Measurements from ENCODE around the gene MXD3. TPM values are rescaled to one million over a fixed set of nuclear protein-coding genes. Genes with fewer than 3 reads are reported as not detected.
A peak's percentile ranks its signal among the peaks of the same experiment; 100 is the strongest.

Gene MXD3
- total and polyA plus RNA-seq, 2 donors (not counting 1 experiment from before 2014, with no cell fraction given): 11.5 to 14.8 TPM

DNA sequence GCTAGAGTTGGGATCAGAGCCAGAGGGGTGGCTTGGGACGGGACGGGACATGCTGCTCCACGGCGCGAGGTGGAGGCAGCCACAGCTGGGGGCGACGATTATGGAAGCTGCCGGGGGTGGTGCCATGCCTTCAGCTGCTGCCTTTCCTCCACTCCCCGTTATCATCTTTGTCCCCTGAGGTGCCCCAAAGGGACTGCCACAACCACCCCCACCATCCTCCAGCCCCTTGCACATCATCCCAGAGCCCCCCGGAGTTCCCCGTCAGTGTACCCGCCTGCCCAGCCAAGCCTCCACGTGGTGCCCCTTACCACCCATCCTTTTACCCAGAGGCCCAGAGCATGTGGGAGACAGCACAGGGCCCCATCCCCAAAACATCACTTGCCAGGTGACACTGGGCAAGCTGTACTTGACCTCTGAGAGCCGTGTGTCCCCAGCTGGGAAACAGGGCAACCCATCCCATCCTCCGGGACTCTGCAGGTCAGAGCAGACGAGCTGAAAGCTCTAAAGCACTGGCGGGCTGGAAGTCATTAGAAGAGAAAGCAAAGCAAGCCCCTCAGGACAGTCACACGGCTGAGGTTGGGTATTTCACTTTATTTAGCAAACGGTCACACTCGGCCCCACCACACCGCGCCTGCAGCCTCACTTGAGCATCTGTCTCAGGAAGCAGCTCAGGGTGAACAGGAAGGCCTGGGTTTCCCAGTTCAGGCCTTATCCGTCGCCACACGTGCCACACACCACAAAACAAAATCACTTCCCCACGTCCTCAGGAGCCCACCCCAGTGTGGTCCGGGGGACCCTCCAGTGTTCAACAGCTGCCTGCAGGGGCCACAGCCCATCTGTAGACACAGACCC is 19.5 kb upstream of the MXD3 start:
- peak overlapping the region; percentile 62 for H3K4me2 ChIP-seq (replicated peaks; ENCODE audit: low read depth, low read length, poor library complexity, severe bottlenecking)
- H3K4me1 ChIP-seq (ENCODE audit: control insufficient read depth in 2 of 2, insufficient read depth in 2 of 2, low read length in 2 of 2): peaks cover 16 to 25% of the 10 kb centered on the region in 2 donors
- peaks cover 25% of the 10 kb centered on the region for H3K4me1 Mint-ChIP-seq
- CTCF ChIA-PET: interaction anchor here (1.0 to 1.5 kb wide), 7 partner anchors 9 to 170 kb away, joined by 3 to 4 read pairs (median 3); no protein-coding TSS in a partner anchor
- peak overlapping the region; percentile 49 for H3K4me3 Mint-ChIP-seq
- no peak overlapping the region for H3K4me3 ChIP-seq (ENCODE audit: control extremely low read depth in 1 of 5, extremely low read depth in 1 of 5, insufficient read depth in 1 of 5, low read depth in 2 of 5, low read length in 4 of 5)
- H3K9me3 Mint-ChIP-seq (ENCODE audit: insufficient read depth): no peaks in the 10 kb centered on the region
- H3K79me2 ChIP-seq (ENCODE audit: control insufficient read depth, insufficient read depth, low read length): peaks cover 9% of the 10 kb centered on the region
- H4K20me1 ChIP-seq (ENCODE audit: control insufficient read depth, insufficient read depth, low read length, poor library complexity, severe bottlenecking): peaks cover 16% of the 10 kb centered on the region
- peak; percentile 50 for ATAC-seq (ENCODE audit: low read depth)
- no peaks in the 10 kb centered on the region for H3K9me3 ChIP-seq (ENCODE audit: control extremely low read depth in 1 of 3, control insufficient read depth in 2 of 3, insufficient read depth in 1 of 3, low read length in 2 of 3)
- peak overlapping the region; percentile 75 for H3K27ac Mint-ChIP-seq
- intact Hi-C loops (cut with micrococcal nuclease): no loop called here
- H3K27me3 ChIP-seq (replicated peaks in 1 of 4; ENCODE audit: control extremely low read depth in 1 of 4, control insufficient read depth in 3 of 4, insufficient read depth in 4 of 4, low read length in 3 of 4): no peaks in the 10 kb centered on the region
- POLR2A ChIA-PET: no interaction called here
- DNase-seq: peak; percentile 60
- TF ChIP-seq, protein P1, sequence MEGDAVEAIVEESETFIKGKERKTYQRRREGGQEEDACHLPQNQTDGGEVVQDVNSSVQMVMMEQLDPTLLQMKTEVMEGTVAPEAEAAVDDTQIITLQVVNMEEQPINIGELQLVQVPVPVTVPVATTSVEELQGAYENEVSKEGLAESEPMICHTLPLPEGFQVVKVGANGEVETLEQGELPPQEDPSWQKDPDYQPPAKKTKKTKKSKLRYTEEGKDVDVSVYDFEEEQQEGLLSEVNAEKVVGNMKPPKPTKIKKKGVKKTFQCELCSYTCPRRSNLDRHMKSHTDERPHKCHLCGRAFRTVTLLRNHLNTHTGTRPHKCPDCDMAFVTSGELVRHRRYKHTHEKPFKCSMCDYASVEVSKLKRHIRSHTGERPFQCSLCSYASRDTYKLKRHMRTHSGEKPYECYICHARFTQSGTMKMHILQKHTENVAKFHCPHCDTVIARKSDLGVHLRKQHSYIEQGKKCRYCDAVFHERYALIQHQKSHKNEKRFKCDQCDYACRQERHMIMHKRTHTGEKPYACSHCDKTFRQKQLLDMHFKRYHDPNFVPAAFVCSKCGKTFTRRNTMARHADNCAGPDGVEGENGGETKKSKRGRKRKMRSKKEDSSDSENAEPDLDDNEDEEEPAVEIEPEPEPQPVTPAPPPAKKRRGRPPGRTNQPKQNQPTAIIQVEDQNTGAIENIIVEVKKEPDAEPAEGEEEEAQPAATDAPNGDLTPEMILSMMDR (IDR thresholded peaks at IDR 0.05): no peak
- TF ChIP-seq EZH2 (IDR thresholded peaks at IDR 0.05; ENCODE audit: borderline replicate concordance, insufficient read depth, low read depth, low read length, poor library complexity, severe bottlenecking): no peak
- peak overlapping the region; percentile 54 for H2AFZ ChIP-seq (ENCODE audit: insufficient read depth, low read depth, low read length, poor library complexity, severe bottlenecking)
- H3K36me3 ChIP-seq (replicated peaks in 1 of 2; ENCODE audit: control extremely low read depth in 1 of 2, control insufficient read depth in 1 of 2, extremely low read depth in 1 of 2, insufficient read depth in 2 of 2, low read length in 1 of 2): peaks cover 2 to 59% of the 10 kb centered on the region in 2 experiments
- no peaks in the 10 kb centered on the region for H3K27me3 Mint-ChIP-seq
- 27% methylated on average over 27 of the region's 27 CpGs for WGBS (ENCODE audit: insufficient coverage)
- H3K9ac ChIP-seq (ENCODE audit: low read length): peak overlapping the region; percentile 27
- H3K27ac ChIP-seq (ENCODE audit: low read length in 2 of 2): peak overlapping the region in 1 of 2 donors; percentile 65

DNA sequence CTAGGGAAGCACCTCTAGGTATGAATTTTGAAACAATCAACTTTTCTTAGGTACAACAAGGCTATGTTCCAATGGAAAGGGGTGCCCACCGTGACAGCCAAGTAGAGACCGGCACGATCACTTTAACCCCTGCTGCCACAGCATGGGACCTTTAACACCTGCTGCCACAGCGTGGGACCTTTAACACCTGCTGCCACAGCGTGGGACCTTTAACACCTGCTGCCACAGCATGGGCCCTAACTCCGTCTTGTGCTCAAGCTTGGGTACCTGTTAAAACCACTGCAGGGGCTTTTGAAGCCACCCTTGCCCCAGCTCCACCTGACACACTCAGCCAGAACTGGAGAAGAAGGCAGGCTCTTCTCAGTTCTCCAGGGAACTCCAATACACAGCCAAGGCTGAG is 18.2 kb upstream of the MXD3 start:
- TF ChIP-seq, protein P1 (IDR thresholded peaks at IDR 0.05): no peak
- no peak for TF ChIP-seq EZH2 (IDR thresholded peaks at IDR 0.05; ENCODE audit: borderline replicate concordance, insufficient read depth, low read depth, low read length, poor library complexity, severe bottlenecking)
- Mint-ChIP-seq H3K4me3 (no peak overlapping the region), H3K9me3 (ENCODE audit: insufficient read depth) (no peaks in the 10 kb centered on the region), H3K4me1 (peaks cover 25% of the 10 kb centered on the region), H3K27ac (no peak overlapping the region), H3K27me3 (no peaks in the 10 kb centered on the region)
- Histone ChIP-seq H3K27ac (ENCODE audit: low read length in 2 of 2) (no peak overlapping the region), H3K79me2 (ENCODE audit: control insufficient read depth, insufficient read depth, low read length) (peaks cover 9% of the 10 kb centered on the region), H4K20me1 (ENCODE audit: control insufficient read depth, insufficient read depth, low read length, poor library complexity, severe bottlenecking) (peaks cover 8% of the 10 kb centered on the region), H3K36me3 (replicated peaks in 1 of 2; ENCODE audit: control extremely low read depth in 1 of 2, control insufficient read depth in 1 of 2, extremely low read depth in 1 of 2, insufficient read depth in 2 of 2, low read length in 1 of 2) (peaks cover 4 to 45% of the 10 kb centered on the region in 2 experiments), H3K27me3 (replicated peaks in 1 of 4; ENCODE audit: control extremely low read depth in 1 of 4, control insufficient read depth in 3 of 4, insufficient read depth in 4 of 4, low read length in 3 of 4) (no peaks in the 10 kb centered on the region), H3K9me3 (ENCODE audit: control extremely low read depth in 1 of 3, control insufficient read depth in 2 of 3, insufficient read depth in 1 of 3, low read length in 2 of 3) (no peaks in the 10 kb centered on the region), H3K4me3 (ENCODE audit: control extremely low read depth in 1 of 5, extremely low read depth in 1 of 5, insufficient read depth in 1 of 5, low read depth in 2 of 5, low read length in 4 of 5) (no peak overlapping the region), H2AFZ (ENCODE audit: insufficient read depth, low read depth, low read length, poor library complexity, severe bottlenecking) (no peak overlapping the region), H3K4me2 (replicated peaks; ENCODE audit: low read depth, low read length, poor library complexity, severe bottlenecking) (no peak overlapping the region), H3K4me1 (ENCODE audit: control insufficient read depth in 2 of 2, insufficient read depth in 2 of 2, low read length in 2 of 2) (peaks cover 16 to 25% of the 10 kb centered on the region in 2 donors), H3K9ac (ENCODE audit: low read length) (no peak overlapping the region)
- DNase-seq: no peak
- POLR2A ChIA-PET: no interaction called here
- 89% methylated on average over 6 of the region's 6 CpGs for WGBS (ENCODE audit: insufficient coverage)
- CTCF ChIA-PET: interaction anchor here (1.1 kb wide), 1 partner anchor 14 kb away, joined by 3 read pairs; no protein-coding TSS in a partner anchor
- intact Hi-C loops (cut with micrococcal nuclease): no loop called here
- no peak for ATAC-seq (ENCODE audit: low read depth)

Data from B cell (primary cell).